ENCODE data around the gene GAPT.
"Not testable (repeated sequence)": the region's sequence is repeated elsewhere in the genome, so short reads cannot be mapped to it uniquely, and the experiment has no call there.

Gene GAPT

DNA sequence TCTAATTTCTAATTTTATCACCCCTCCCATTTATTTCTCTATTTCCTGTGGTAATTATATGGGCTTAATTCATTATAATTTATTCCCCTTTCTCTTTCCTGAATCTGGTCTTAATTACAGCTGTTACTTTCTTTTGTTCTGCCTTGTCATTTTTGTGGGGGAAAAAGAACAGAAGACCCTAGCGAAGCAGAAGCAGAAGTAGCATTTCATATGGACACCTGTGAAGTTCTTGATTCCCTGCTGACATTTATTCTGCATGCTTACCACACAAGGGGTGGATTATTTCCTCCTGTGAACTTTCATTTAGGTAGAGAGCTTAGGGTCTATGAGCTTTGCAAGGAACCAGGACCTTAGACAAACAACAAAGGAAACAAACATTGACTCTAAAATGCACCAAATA, 33.3 kb downstream of the GAPT start:
- no peak for TF ChIP-seq Cebpa-rat (IDR thresholded peaks at IDR 0.05)
- no peak overlapping the region for H3K9ac ChIP-seq
- H3K4me3 ChIP-seq, result no peak overlapping the region
- no peaks in the 10 kb centered on the region for H3K27me3 ChIP-seq
- H3K27ac ChIP-seq, result no peak overlapping the region
- H3K4me2 ChIP-seq, result no peak overlapping the region
- H4K20me1 ChIP-seq, result no peaks in the 10 kb centered on the region
- no peaks in the 10 kb centered on the region for H3K4me1 ChIP-seq
- no peaks in the 10 kb centered on the region for H3K36me3 ChIP-seq
- no peaks in the 10 kb centered on the region for H3K9me3 ChIP-seq

DNA sequence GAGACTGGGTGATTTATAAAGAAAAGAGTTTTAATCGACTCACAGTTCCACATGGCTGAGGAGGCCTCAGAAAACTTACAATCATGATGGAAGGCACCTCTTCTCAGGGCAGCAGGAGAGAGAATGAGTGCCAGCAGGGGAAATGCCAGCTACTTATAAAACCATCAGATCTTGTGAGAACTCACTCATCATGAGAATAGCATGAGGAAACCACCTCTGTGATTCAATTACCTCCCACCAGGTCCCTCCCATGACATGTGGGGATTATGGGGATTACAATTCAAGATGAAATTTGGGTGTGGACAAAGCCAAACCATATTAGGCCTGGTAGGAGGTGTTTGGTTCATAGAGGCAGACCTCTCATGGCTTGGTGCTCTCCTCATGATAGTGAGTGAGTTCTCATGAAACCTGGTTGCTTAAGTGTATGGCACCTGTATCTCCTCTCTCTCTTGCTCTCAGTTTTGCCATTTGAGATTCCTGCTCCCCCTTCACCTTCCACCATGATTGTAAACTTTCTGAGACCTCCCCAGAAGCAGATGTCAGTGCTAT, 39.8 kb downstream of the GAPT start:
- H3K27ac ChIP-seq, result no peak overlapping the region
- H3K4me3 ChIP-seq, result no peak overlapping the region
- no peak overlapping the region for H3K9ac ChIP-seq
- H3K4me2 ChIP-seq, result no peak overlapping the region
- no peak for TF ChIP-seq Cebpa-rat (IDR thresholded peaks at IDR 0.05)
- peaks cover 5% of the 10 kb centered on the region; the same call in 1 of the 2 replicates for H3K9me3 ChIP-seq
- H3K27me3 ChIP-seq, result no peaks in the 10 kb centered on the region
- no peaks in the 10 kb centered on the region for H3K36me3 ChIP-seq
- H4K20me1 ChIP-seq, result no peaks in the 10 kb centered on the region
- no peaks in the 10 kb centered on the region for H3K4me1 ChIP-seq

DNA sequence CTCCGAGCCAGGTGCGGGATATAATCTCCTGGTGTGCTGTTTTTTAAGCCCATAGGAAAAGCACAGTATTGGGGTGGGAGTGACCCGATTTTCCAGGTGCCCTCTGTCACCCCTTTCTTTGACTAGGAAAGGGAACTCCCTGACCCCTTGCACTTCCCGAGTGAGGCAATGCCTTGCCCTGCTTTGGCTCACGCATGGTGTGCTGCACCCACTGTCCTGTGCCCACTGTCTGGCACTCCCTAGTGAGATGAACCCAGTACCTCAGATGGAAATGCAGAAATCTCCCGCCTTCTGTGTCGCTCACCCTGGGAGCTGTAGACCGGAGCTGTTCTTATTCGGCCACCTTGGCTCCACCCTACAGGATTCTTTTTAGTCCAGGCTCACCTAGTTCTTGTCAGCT, 50.7 kb downstream of the GAPT start:
- not testable (repeated sequence) for H3K27ac ChIP-seq, H3K4me2 ChIP-seq, H3K36me3 ChIP-seq, H3K9ac ChIP-seq, H3K27me3 ChIP-seq, H3K4me1 ChIP-seq, H3K4me3 ChIP-seq, H4K20me1 ChIP-seq, H3K9me3 ChIP-seq

DNA sequence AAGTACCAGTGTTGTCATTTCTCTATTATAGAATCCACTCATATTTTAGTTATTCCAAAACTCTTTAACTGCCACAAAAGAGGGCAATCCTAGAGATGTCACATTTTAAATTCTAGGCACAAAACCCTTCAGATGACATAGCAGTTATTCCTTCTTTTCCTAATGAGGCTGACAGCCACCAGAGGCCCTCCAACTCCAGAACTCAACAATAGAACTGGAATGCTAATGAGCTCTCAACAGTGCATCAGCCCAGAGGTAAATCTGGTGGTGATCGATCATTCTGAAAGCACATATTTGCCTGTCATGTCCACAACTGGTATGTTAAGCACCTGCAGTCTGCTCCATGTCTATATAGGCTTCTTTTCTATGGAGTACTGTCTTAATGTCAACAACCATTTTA, 51.5 kb downstream of the GAPT start:
- Histone ChIP-seq H3K4me1 (peaks cover 7% of the 10 kb centered on the region; the same call in 1 of the 2 replicates), H3K27me3 (no peaks in the 10 kb centered on the region), H3K9ac (no peak overlapping the region), H3K27ac (no peak overlapping the region), H3K4me2 (no peak overlapping the region), H4K20me1 (no peaks in the 10 kb centered on the region), H3K36me3 (no peaks in the 10 kb centered on the region), H3K4me3 (no peak overlapping the region), H3K9me3 (no peaks in the 10 kb centered on the region)
- no peak for TF ChIP-seq Cebpa-rat (IDR thresholded peaks at IDR 0.05)

DNA sequence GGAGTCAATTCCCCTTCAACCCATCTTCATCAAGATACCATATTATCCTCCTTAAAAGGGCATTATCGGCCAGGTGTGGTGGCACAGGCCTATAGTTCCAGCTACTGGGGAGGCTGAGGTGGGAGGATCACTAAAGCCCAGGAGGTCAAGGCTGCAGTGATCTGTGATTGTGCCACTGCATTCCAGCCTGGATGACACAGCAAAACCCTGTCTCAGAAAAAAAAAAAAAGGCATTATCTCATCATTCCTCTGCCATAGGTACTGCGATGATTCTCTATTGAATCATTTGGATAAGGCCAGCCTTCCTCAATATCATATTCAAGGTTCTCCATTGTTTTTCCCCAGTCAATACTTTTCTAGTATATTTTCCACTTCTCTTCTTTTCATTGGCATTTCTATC, 52.5 kb downstream of the GAPT start:
- Histone ChIP-seq H3K27ac (no peak overlapping the region), H3K4me1 (peaks cover 7% of the 10 kb centered on the region; the same call in 1 of the 2 replicates), H3K4me3 (no peak overlapping the region)

DNA sequence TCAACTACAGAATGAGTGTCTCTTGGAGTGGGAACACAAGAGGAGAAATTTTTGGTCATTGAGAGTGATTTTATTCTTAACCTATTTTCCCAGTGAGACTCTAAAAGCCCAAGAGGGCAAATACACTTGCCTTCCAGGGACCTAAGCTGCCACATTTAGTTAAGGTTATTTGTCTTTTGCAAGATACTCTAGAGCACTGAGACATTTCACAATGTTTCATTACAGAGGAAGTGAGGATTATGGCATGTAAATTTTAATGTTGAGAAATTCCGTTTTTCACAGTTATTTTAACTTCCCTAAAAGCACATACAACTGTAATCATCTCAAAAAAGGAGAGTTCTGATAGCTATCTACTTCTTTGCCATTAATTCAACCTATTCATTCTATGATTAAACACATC, 53.0 kb downstream of the GAPT start:
- H3K27ac ChIP-seq, result no peak overlapping the region
- no peak for TF ChIP-seq Cebpa-rat (IDR thresholded peaks at IDR 0.05)
- H3K4me3 ChIP-seq, result no peak overlapping the region
- peaks cover 7% of the 10 kb centered on the region; the same call in 1 of the 2 replicates for H3K4me1 ChIP-seq
- H3K9ac ChIP-seq, result no peak overlapping the region
- no peaks in the 10 kb centered on the region for H3K36me3 ChIP-seq
- no peak overlapping the region for H3K4me2 ChIP-seq
- no peaks in the 10 kb centered on the region for H3K9me3 ChIP-seq
- no peaks in the 10 kb centered on the region for H4K20me1 ChIP-seq
- H3K27me3 ChIP-seq, result no peaks in the 10 kb centered on the region

More for the DNA sequence above, 52.5 kb downstream of the GAPT start:
- H3K9me3 ChIP-seq, result no peaks in the 10 kb centered on the region
- TF ChIP-seq Cebpa-rat (IDR thresholded peaks at IDR 0.05), result no peak
- H3K36me3 ChIP-seq, result no peaks in the 10 kb centered on the region
- H4K20me1 ChIP-seq, result no peaks in the 10 kb centered on the region
- no peak overlapping the region for H3K4me2 ChIP-seq
- no peak overlapping the region for H3K9ac ChIP-seq
- no peaks in the 10 kb centered on the region for H3K27me3 ChIP-seq

DNA sequence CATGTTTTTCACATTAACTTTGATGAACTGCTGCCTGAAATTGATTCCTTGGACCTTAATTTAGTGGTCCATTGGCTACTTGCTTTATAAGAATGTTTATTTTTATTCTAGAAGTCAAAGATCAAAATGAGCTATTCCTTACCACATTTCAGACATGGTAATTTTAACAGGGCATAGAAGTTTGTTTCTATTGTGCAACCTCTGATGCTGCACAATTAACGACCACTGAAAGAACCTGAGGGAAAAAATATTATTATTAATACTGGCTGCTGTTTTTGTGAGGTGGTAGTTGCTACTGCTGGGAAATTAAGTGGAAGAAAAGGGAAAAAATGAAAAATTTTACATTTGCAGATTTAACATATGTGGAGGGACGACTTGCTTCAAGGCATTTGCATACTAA, 53.7 kb downstream of the GAPT start:
- no peaks in the 10 kb centered on the region for H3K9me3 ChIP-seq
- H3K4me3 ChIP-seq, result no peak overlapping the region
- H4K20me1 ChIP-seq, result no peaks in the 10 kb centered on the region
- peaks cover 7% of the 10 kb centered on the region; the same call in 1 of the 2 replicates for H3K4me1 ChIP-seq
- H3K27me3 ChIP-seq, result no peaks in the 10 kb centered on the region
- TF ChIP-seq Cebpa-rat (IDR thresholded peaks at IDR 0.05), result no peak
- no peak overlapping the region for H3K9ac ChIP-seq
- H3K4me2 ChIP-seq, result no peak overlapping the region
- H3K36me3 ChIP-seq, result no peaks in the 10 kb centered on the region
- H3K27ac ChIP-seq, result no peak overlapping the region

DNA sequence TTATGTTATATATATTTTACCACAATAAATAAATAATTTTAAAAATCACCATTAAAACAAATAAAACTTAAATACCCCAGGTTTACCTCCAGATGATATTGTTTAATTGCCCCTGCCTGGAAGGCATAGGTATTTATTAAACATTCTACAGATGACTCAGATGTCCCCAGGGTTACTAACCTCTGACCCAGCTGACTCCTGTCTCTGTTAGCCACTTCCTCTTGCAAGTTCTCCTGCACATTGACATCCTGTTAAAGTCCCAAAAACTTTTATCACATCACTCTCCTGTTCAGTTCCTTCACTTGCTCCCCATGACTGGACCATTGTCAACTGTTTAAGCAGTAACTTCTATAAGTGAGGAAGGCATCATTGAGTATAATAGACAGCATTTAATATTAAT, 54.7 kb downstream of the GAPT start:
- Histone ChIP-seq H3K36me3 (no peaks in the 10 kb centered on the region), H3K27ac (no peak overlapping the region), H3K4me2 (no peak overlapping the region), H3K9me3 (no peaks in the 10 kb centered on the region), H3K4me3 (no peak overlapping the region), H3K27me3 (no peaks in the 10 kb centered on the region), H3K4me1 (peaks cover 7% of the 10 kb centered on the region; the same call in 1 of the 2 replicates), H3K9ac (no peak overlapping the region), H4K20me1 (no peaks in the 10 kb centered on the region)
- TF ChIP-seq Cebpa-rat (IDR thresholded peaks at IDR 0.05), result no peak

All from BLaER1 (cell line).